NOMO-1 (cell line): ENCODE data around the gene MYRIP.
"Not testable (repeated sequence)": the region's sequence is repeated elsewhere in the genome, so short reads cannot be mapped to it uniquely, and the experiment has no call there.

Experiments used
- DNase-seq, 2 experiments: peaks; one replicate each; lab custom pipeline; 2025; ENCODE audit not compliant: unreplicated experiment in 2 of 2; lab: John Stamatoyannopoulos, UW

MYRIP gene

GRCh38 chr3:40077139-40077538, 267.7 kb downstream of the MYRIP start:
- not testable (repeated sequence) for DNase-seq

GRCh38 chr3:40077828-40078492, 268.6 kb downstream of the MYRIP start:
- DNase-seq = not testable (repeated sequence)

GRCh38 chr3:40078590-40078989, 269.2 kb downstream of the MYRIP start:
- no peak for DNase-seq

- no peak for DNase-seq
These were observed 269.9 kb downstream of the MYRIP start for GRCh38 chr3:40079203-40079846.

- DNase-seq = no peak
These were observed 270.4 kb downstream of the MYRIP start for GRCh38 chr3:40079847-40080240.

- DNase-seq = no peak
These were observed 273.7 kb downstream of the MYRIP start for GRCh38 chr3:40083066-40083465.

- not testable (repeated sequence) for DNase-seq
These were observed 275.0 kb downstream of the MYRIP start for GRCh38 chr3:40084424-40084823.

- DNase-seq = no peak
These were observed 277.8 kb downstream of the MYRIP start for GRCh38 chr3:40086890-40087883.

GRCh38 chr3:40088527-40089170, 279.2 kb downstream of the MYRIP start:
- no peak for DNase-seq

- no peak for DNase-seq
These were observed 287.3 kb downstream of the MYRIP start for GRCh38 chr3:40096661-40097111.

GRCh38 chr3:40097131-40098117, 288.0 kb downstream of the MYRIP start:
- DNase-seq = no peak

- no peak for DNase-seq
These were observed 288.9 kb downstream of the MYRIP start for GRCh38 chr3:40098261-40098759.

GRCh38 chr3:40099871-40100270, 290.5 kb downstream of the MYRIP start:
- DNase-seq = no peak

GRCh38 chr3:40102182-40102581, 292.8 kb downstream of the MYRIP start:
- DNase-seq = no peak

- no peak for DNase-seq
These were observed 294.4 kb downstream of the MYRIP start for GRCh38 chr3:40103829-40104228.

GRCh38 chr3:40104441-40104840, 295.0 kb downstream of the MYRIP start:
- no peak for DNase-seq

- no peak for DNase-seq
These were observed 299.2 kb downstream of the MYRIP start for GRCh38 chr3:40108643-40109042.

- DNase-seq = no peak
These were observed 300.5 kb downstream of the MYRIP start for GRCh38 chr3:40109641-40110490.
